IPS-NIHi11 (cell line): Measurements from ENCODE around the gene COL28A1.
"Not testable (repeated sequence)": the region's sequence is repeated elsewhere in the genome, so short reads cannot be mapped to it uniquely, and the experiment has no call there.

Experiments used
- DNase-seq: peaks from one replicate; pipeline ENCODE4 v3.0.0; 2012; ENCODE audit warnings: mixed read lengths, low spot score

The COL28A1 gene

DNA sequence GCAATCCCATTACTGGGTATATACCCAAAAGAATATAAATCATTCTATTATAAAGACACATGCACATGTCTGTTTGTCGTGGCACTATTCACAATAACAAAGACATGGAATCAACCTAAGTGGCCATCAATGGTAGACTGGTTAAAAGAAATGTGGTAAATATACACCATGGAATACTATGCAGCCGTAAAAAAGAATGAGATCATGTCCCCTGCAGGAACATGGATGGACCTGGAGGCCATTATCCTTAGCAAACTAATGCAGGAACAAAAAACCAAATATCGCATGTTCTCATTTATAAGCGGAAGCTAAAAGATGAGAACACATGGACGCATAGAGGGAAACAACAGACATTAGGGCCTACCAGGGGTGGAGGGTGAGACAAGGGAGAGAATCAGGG is 25.9 kb upstream of the COL28A1 start:
- DNase-seq = not testable (repeated sequence)

DNA sequence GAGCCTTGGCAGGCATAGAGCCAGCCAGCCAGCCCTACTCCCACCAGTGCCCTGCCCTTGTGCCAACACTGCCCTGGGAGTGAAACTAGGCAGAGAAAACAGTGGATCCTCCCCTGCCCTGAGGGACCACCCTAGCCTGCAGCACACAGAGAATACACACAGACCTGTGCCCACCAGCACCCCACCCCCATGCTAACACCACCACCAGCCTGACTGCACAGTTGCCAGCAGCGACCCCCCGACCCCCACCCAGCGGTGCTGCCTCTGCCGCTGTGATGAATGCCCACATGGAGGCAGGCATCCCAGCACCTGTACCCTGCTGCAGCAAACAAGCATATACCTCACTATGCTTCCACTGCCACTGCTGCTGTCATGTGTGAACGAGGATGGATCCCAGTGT is 21.6 kb upstream of the COL28A1 start:
- no peak for DNase-seq

DNA sequence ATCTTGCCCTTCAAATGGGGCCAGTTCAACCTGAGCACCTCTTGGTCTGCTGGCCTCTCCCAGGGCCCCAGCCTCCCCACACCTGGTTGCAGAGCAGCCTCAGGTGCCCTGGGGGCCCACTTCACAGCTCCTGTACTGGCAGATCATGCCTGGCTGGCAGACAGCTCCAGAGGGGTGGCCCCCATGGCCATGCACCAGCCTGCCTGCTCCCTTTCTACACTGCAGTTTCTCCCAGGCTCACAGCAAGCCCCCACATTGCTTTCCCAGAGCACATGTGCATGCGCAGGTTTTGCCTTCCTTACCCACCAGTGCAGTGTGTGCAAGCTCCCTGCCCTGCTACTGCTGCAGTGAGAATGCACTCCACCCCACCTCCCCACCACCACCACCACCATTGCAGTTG is 21.2 kb upstream of the COL28A1 start:
- no peak for DNase-seq

DNA sequence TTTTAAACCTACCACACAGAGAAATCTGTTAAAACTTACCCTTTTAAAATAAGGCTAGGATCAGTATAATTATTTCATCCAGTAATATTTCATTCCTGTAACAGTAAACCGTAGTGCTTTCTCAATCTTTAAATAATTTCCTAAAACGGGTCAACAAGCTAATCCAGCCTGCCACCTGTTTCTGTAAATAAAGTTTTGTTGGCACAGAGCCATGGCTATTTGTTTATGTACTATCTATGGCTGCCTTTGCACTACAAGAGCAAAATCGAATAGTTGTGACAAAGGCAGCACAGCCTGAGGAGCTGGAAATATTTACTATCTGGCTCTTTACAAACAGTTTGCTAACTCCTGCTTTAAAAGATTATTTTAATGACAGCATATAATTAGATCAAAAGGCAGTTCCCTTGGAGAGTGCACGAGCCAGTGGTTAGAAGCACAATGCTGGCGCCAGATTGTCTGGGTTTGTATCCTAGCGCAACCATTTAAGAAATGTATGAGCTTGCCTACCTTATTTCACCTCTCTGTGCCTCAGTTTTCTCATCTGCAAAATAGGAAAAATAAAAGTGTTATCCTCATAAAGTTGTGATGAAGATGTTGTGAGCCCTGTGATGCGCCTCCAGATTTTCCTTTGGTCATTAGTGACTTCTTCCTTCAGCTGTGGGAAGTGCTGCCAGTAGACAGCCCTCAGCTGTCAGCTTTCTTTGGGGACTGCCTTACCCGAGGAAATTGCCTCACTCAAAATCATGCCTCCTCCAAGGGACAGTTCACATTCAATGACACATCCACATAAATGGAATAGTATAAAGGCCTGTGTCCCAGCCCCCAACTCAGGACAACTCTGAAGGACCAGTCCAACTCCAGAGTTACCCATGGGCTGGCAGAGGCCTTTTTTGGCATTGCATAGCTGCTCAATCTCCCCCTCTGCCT is 19.2 kb upstream of the COL28A1 start:
- DNase-seq = no peak

DNA sequence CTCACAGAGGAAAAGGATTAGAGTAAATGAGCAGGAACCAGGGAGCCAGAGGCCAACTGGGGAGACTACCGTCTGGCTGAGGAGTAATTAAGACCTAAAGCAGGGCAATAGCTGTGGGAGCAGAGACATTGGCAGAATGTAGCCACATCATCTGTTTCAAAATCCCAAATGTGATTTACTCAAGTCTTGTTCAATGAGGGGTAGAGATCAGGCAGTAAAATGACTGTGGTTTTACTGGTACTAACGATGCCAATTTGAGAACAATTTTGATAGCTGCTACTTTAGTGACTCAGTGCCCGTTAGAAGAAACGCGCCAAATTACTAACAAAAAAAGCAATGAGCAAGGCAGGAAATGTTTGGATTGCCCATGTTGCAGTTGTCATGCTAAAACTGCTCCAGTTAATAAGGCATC is 18.4 kb upstream of the COL28A1 start:
- no peak for DNase-seq

DNA sequence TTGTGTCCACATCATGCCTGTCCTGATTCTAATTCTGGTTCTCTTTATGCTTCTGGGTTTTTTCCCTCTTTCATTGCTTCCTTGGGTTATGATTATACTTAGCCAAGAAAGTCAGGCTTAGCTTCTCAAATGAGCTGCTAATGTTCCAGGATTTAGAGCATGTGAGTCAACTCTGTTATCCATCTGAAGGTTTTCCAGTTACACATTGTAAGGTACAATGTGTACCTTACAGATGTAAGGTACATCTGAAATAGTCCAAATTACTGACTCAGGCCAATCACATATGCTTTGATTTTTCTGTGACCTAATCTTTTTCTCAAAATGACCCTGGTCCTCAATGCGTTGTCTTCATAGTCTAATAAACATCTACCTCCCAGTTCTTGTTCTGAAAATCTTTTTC is 17.7 kb upstream of the COL28A1 start:
- DNase-seq = no peak

DNA sequence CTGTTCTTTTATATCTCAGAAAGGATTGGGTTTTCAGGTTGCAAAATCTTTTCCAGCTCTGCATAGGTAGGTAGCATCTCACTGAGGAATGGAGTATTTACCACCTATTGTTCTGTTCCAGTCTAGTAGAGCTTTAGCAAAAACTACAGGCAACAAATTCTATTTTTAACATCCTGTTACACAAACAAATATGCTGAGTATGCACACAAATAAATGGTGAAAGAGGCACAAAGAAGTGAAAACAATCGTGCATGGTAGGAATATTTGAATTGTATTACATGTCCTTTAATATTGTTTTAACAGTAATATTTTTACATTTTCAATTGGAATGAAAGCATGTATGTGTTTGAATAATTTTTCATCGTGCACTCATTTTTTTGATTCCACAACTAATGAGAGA is 16.5 kb upstream of the COL28A1 start:
- DNase-seq = no peak

DNA sequence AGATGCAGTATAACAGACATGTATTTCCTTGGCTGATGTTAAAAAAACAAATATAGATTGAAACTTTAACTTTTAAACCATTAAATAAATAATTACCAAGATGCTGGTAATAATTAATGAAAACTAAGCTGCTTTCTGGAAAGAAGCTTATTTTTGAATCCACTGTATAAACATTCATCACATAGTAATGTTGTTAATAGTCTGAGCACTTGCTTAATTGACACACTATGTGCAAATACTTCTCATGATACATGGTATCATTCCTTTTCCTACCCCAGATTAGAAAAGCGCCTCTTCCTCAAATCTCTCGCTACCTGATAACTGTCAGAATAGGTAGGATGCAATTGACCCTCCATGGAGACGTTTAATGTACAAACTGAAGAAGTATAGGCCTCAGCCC is 15.0 kb upstream of the COL28A1 start:
- DNase-seq = no peak

DNA sequence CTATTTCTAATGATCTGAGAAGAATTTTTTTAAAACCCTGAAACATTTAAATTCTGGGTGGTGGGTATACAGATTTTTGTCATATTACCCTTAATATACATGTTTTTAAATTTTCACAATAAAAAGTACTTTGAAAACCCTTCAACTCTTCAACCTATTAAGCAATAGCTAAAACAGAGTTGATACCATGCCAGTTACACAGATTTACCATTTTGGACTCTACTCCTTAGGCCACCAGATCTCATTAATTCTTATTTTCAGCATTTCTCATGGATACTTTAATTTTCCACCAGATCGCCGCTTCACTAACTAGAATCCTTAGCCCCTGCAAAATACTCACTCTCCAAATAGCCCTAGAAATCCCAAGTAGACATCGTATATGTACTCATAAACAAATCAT is 12.7 kb upstream of the COL28A1 start:
- DNase-seq = no peak

DNA sequence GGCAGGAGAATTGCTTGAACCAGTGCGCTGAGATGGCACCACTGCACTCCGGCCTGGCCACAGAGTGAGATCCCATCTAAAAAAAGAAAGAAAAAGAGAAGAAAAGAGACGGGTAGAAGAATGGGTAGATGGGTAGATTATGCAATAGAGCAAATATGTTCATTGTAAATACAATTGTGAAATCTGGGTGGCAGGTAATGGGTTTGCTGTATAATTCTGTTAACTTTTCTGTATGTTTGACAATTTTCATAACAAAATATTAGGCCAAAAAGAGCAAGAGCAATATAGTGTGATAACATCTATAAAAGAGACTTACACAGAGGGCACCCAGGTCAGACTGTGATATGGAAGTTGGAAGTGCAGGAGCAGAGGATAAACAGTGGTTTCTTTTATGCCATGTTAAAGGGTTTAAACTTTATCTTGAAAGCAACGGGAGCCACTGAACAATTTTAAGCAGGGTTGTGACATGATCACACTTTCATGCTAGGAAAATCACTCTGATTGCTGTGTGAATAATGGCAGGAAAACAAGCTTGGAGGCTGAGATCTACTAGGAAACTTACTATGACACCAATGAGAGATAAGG is 6.7 kb upstream of the COL28A1 start:
- DNase-seq = no peak

DNA sequence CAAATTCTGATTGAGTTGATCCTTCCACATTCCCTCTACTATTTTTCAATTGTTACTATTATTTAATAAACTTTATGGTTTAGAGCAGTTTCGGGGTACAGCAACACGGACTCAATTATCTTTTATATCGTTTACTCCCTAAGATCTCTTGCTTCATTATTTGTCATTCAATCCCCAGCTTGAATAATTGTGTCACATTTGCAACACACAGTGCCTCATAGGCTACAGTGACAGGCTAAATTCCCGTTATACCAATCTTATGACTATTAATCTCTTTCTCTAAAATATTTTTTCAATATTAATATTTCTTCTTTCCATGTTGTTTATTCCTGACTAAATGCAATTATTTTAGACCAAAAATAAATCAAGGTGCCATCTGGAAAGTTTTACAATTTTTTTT is 4.0 kb upstream of the COL28A1 start:
- DNase-seq = no peak

DNA sequence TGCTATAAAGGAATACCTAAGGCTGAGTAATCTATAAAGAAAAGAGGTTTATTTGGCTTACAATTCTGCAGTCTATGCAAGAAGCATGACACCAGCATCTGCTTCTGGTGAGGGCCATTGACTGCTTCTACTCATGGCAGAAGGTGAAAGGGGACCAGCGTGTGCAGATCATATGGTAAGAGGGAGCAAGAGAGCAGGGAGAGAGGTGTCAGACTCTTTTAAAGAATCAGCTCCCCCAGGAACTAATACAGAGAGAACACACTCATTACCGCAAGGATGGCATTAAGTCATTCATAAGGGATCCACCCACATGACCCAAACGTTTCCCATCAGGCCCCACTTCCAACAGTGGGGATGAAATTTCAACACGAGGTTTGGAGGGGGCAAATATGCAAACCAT is 3.5 kb upstream of the COL28A1 start:
- DNase-seq = no peak

DNA sequence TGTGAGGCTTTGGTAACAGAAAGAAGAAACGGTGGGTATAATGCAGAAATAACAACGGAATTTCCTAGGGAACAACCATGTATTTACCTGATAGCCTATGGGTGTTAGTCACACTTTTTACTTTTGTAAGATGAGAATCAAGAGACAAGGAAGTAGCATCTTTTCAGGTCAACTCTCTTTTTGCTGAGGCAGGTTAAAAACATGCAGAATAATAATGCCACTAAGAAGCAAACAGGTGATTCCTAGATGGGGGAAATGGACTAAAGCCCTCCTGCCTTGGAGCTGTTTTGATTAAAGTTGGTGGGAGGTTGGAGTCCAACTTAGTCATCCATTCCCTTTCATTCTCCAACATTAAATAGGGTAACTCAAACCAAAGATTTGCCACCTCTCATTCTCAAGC is 2.0 kb upstream of the COL28A1 start:
- DNase-seq = no peak

DNA sequence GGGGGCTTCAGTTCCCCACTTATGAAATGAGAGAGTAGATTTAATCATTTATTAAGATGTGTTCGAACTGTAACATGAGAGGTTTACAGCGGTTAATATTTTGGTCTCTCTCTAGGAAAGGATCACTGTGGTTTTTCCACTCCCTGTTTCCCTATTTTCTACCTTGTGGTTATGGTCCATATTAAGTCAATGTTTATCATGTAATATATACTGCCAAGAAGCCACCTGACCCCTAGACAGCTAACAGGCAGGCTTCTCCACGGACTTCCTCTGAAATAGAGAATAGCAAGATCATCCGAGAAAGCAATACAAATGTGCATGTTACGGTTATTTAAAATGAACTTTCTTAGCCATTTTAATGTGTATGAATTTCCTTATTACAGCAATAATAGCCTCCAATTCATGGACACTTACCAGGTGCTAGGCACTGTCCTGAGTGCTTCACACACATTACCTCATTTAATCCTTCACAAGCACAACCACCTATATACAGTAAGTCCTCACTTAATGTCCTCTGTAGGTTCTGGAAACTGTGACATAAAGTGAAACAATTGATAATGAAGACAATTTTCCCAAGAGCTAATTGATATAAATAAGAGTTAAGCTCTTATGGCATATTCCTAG is 835 bp upstream of the COL28A1 start:
- no peak for DNase-seq

DNA sequence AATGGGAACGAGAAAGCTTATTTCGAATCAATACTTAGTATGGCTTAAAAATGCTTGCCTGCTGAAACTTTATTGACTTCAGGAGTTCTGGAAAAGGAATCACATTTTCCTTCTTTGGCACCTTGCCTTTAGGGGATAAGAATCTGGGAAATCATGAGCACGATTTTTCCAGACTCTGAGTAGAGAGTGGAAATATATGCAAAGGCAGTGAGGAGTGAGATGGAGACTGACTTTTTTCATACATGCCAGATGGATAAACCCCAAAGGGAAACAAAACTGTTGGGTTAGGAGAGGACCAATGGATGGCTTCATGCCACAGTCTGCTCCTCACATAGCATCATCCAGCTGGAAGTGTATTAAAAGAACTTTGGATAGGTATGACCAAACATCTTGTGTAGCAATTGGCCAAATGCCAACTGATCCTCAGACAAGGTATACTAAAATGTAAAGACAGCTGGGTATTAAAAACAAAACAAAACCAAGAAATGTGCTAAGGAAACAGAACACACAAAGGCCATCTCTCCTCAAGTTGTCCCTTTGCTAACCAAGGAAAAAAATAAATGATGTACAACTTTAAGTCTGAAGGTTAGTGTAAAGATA is 1.7 kb downstream of the COL28A1 start:
- no peak for DNase-seq

DNA sequence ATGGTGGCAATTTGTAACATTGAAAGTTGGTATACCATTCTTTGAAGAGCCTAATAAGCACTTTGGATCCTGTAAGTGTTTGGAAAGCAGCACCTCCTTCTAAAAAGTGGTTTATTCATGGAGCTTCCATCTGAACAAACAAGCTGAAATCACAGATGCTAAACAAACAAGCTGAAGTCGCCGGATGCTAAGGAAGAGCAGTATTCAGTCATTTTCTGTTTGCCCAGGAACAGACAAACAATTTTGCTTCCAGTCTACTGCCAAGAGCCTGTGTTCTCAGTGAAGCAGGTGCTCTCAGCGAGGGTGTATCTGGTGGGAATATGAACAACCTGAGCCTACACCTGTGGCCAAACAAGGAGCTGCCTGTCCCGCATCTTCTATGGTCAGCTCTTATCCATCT is 6.3 kb downstream of the COL28A1 start:
- no peak for DNase-seq

DNA sequence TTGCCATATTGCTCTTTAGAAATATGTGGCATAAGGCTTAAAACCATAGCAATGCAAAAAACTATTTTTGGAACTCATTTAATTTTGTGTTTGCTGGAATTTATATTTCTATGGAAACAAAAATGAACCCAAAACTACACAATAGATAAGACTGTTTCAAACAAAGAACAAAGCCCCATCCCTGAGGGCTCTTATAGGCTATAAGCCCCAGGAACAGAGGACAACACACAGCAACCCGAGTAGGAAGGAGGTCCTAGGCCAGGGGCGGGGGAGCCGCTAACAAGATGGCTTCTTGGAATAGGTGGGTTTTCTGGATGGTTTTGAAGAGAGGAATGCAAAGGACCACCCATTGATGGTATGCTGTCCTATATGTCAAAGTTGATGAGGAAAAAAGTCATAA is 8.6 kb downstream of the COL28A1 start:
- DNase-seq = no peak

DNA sequence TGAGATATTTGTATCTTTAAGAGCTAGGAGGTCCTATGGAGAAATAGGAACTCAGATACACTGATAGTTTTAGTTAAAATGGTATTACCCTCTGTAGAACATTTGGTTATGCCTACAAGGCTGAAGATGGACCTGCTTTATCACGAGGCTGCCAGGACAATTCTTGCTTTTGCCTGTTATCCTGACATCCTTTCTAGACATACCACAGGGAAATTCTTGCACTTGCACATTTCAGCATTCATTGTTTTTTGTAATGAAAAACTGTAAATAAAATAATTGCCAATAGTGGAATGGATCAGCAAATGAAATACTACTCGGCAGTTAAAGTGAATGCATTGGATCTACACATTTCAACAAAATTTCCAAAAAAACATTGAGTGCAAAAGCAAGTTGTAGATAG is 9.7 kb downstream of the COL28A1 start:
- no peak for DNase-seq

DNA sequence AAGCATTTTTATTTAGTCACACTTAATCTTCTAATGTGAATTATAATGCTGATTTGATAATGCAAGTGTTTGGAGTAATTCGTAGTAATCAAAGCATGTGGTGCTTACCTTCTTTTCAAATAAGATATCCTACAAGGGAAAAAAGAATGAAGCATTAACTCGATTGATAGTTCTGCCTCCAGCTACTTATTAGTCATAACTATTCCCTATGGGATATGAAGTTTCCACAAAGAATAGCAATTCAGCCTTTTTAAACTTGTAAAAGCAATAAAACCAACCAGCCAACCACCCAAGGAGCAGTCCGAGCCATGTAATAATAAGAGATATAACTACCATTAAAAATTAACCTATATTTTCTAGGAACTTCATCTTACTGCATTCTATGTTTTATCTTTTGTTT is 11.6 kb downstream of the COL28A1 start:
- no peak for DNase-seq

DNA sequence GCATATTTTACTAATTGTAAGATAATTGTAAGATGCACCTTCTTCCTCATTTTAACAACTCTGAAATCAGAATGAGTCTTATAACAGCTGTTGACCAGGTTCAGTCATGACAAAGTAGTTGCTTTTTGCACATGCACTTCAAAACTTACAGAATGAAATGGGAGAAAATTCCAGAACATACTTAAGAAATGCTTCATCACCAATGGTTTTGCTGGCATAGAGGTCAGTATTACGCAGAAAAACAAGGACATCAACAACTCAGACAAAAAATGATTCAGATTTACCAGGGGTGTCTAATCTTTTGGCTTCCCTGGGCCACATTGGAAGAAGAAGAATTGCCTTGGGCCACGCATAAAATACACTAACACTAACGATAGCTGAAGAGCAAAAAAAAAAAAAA is 13.3 kb downstream of the COL28A1 start:
- DNase-seq = no peak

DNA sequence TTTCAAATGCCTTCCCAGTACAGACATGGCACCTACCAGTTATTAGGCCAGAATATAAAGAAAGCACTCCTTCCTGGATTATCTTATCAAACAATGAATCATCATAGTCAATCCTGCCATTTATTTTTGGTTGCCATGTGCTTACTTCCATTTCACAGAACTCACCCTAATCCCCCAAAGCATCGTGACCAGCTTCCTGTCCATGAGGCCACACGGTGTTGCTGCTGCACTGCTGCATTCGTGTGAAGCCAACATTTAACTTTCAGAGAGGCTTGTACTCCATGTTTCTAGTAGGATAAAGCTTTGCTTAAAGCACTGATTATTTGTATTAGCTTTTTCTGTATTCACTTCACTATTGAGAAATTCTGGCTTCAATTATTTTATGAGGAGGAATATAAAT is 14.4 kb downstream of the COL28A1 start:
- DNase-seq = no peak

DNA sequence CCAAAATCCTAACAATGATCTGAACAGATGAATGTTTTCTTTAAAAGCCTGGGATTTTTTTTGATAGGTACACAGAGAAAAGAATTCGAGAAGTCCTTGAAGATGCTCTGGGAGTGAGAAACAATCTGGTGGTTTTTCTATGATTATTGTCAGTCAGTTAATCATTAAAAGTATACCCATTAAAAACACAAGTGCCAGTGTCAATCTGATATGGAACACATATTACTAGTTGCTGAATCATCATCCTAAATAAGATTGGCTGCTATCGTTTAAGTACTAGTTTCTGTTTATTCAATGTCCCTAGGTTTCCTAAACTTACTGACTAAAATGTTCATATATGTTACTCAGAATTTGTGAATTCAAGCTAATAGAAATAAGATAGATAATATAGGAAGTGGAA is 16.1 kb downstream of the COL28A1 start:
- no peak for DNase-seq

DNA sequence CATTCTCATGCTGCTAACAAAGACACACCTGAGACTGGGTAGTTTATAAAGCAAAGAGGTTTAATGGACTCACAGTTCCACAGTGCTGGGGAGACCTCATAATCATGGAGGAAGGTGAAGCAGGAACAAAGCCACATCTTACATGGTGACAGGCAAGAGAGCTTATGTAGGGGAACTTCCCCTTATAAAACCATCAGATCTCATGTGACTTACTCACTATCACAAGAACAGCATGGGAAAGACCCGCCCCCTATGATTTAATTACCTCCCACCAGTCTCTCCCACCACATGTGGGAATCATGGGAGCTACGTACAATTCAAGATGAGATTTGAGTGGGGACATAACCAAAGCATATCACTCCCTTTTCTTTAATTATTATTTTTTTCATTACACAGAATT is 16.6 kb downstream of the COL28A1 start:
- DNase-seq = no peak
